ENCODE data around the gene FGF10.

DNA sequence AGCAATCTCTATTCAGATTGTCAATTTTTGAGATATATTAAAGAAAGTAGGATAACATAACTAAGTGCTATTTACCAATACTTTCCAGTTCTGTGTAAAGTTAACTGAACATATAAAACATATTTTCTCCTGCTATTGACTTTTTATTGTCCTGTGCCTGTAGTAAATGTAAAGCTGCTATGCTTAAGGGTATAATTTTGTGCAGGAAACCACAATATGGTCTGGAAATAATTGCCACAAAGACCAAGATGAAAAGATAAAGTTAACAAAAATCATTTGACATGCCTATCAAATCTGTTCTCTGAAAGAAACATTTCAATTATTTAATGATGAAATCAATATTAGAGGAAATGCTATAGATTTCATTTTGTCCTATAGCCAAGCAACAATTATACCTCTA, 121.3 kb downstream of the FGF10 start:
- TF ChIP-seq CHD2 (IDR thresholded peaks at IDR 0.05; ENCODE audit: low read length, partially characterized antibody) (no peak), SMC3 (IDR thresholded peaks at IDR 0.05) (no peak), CTCF (IDR thresholded peaks at IDR 0.05) (no peak), NFE2L2 (conservative IDR thresholded peaks at IDR 0.05; ENCODE audit: low read length) (no peak), EP300 (IDR thresholded peaks at IDR 0.05) (no peak)
